ENCODE results near the gene TCF23.
"Not testable (repeated sequence)": the region's sequence is repeated elsewhere in the genome, so short reads cannot be mapped to it uniquely, and the experiment has no call there.

The TCF23 gene

GRCh38 chr2:27155069-27155520, 6.3 kb downstream of the TCF23 start:
- no peak for DNase-seq

- DNase-seq: no peak
These were observed 9.7 kb downstream of the TCF23 start for GRCh38 chr2:27158468-27158867.

GRCh38 chr2:27159271-27159670, 10.5 kb downstream of the TCF23 start:
- DNase-seq: no peak

- DNase-seq: no peak
These were observed 11.4 kb downstream of the TCF23 start for GRCh38 chr2:27160191-27160590.

GRCh38 chr2:27162151-27163121, 13.6 kb downstream of the TCF23 start:
- DNase-seq: no peak

GRCh38 chr2:27164960-27165763, 16.4 kb downstream of the TCF23 start:
- DNase-seq: no peak

- DNase-seq: no peak
These were observed 22.0 kb downstream of the TCF23 start for GRCh38 chr2:27170581-27171337.

- no peak for DNase-seq
These were observed 22.6 kb downstream of the TCF23 start for GRCh38 chr2:27171351-27171848.

- DNase-seq: no peak
These were observed 25.8 kb downstream of the TCF23 start for GRCh38 chr2:27174638-27175037.

- DNase-seq: no peak
These were observed 26.5 kb downstream of the TCF23 start for GRCh38 chr2:27175330-27175729.

GRCh38 chr2:27175781-27176180, 27.0 kb downstream of the TCF23 start:
- not testable (repeated sequence) for DNase-seq

GRCh38 chr2:27177441-27178351, 28.9 kb downstream of the TCF23 start:
- DNase-seq: no peak

GRCh38 chr2:27178469-27178868, 29.7 kb downstream of the TCF23 start:
- no peak for DNase-seq

- no peak for DNase-seq
These were observed 30.7 kb downstream of the TCF23 start for GRCh38 chr2:27179344-27180000.

GRCh38 chr2:27182346-27182745, 33.5 kb downstream of the TCF23 start:
- no peak for DNase-seq

GRCh38 chr2:27184115-27184514, 35.3 kb downstream of the TCF23 start:
- no peak for DNase-seq

- DNase-seq: no peak
These were observed 36.7 kb downstream of the TCF23 start for GRCh38 chr2:27185331-27186026.

GRCh38 chr2:27186613-27187345, 38.0 kb downstream of the TCF23 start:
- no peak for DNase-seq

- no peak for DNase-seq
These were observed 41.2 kb downstream of the TCF23 start for GRCh38 chr2:27189989-27190388.

Data from hematopoietic multipotent progenitor cell treated with erythropoietin and hydrocortisone succinate and interleukin-3 and kit ligand, for 8 days (in vitro differentiated cells).